Testis (tissue), 2 donors: ENCODE measurements around the gene LGALS8.
"Not testable (repeated sequence)": the region's sequence is repeated elsewhere in the genome, so short reads cannot be mapped to it uniquely, and the experiment has no call there.

Experiments
- CTCF ChIP-seq, 3 experiments: fragments of 450-650 bp in 2 of 3; fragments of 200-600 bp in 1 of 3; sonication (generic) in 1 of 3; IDR thresholded peaks; one replicate each; pipeline ENCODE4 v1.5.1; 2016 to 2019; ENCODE audit warnings: antibody characterized with exemption in 3 of 3, mild to moderate bottlenecking in 2 of 3, moderate library complexity in 1 of 3
- POLR2A ChIP-seq: fragments of 450-650 bp; IDR thresholded peaks from one replicate; pipeline ENCODE4 v1.6.1; 2017; ENCODE audit warnings: antibody characterized with exemption, mild to moderate bottlenecking, moderate library complexity

DNA sequence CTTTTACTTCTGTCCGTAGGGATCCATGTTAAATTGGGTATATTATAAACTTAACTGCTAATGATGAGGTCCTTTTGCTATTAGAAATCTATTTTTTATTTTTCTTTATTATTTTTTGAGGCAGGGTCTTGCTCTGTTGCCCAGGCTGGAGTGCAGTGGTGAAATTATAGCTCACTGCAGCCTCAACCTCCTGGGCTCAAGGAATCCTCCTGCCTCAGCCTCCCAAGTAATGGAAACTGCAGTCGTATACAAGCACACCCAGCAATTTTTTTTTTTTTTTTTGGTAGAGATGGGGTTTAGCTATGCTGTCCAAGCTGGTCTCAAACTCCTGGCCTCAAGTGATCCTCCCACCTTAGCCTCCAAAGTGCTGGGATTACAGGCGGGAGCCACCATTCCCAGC lies 34.6 kb upstream of the LGALS8 start:
- TF ChIP-seq POLR2A; CTCF (IDR thresholded peaks at IDR 0.05): not testable (repeated sequence)
